A673 (cell line): ENCODE data around the gene NME2. TPM values are rescaled to one million over a fixed set of nuclear protein-coding genes. Genes with fewer than 3 reads are reported as not detected.
A peak's percentile ranks its signal among the peaks of the same experiment; 100 is the strongest.

ENCODE experiments used
- BruUV-seq: library from RNA; stranded (reverse); fragments of 400-500 nt; replicated peaks from 2 replicates; lab custom pipeline; 2021; lab: Mats Ljungman, UMichigan
- CTCF ChIA-PET: fragments of 300-600 bp; sonication (Branson Sonifier 250); formaldehyde crosslinking; loops from one replicate; lab custom pipeline; 2022; ENCODE audit warnings: antibody characterized with exemption; lab: Charles Lee
- POLR2A ChIA-PET: fragments of 300-600 bp; sonication (Branson Sonifier 250); formaldehyde crosslinking; loops from one replicate; lab custom pipeline; 2022; ENCODE audit warnings: antibody characterized with exemption; ENCODE audit not compliant: low non-redundant PET; lab: Charles Lee
- DNase-seq: peaks from one replicate; pipeline ENCODE4 v3.0.0-alpha.2; 2015; ENCODE audit warnings: low spot score
- H3K27ac ChIP-seq: fragments of 200-600 bp; sonication (generic); 2 replicates; pipeline ENCODE4 v1.5.1; 2016; ENCODE audit warnings: mixed run types, low read depth, mild to moderate bottlenecking, mixed read lengths, antibody characterized with exemption, low read length; ENCODE audit not compliant: poor library complexity, severe bottlenecking
- H3K27me3 ChIP-seq: fragments of 200-600 bp; sonication (generic); replicated peaks from 2 replicates; pipeline ENCODE4 v1.6.1; 2017; ENCODE audit warnings: mixed run types, low read depth, mild to moderate bottlenecking, mixed read lengths, antibody characterized with exemption, low read length; ENCODE audit not compliant: insufficient read depth, poor library complexity
- H3K36me3 ChIP-seq: fragments of 200-600 bp; sonication (generic); 2 replicates; pipeline ENCODE4 v1.6.1; 2016; ENCODE audit warnings: mixed run types, mild to moderate bottlenecking, mixed read lengths, antibody characterized with exemption, low read length; ENCODE audit not compliant: insufficient read depth, poor library complexity, severe bottlenecking
- H3K4me1 ChIP-seq: fragments of 200-600 bp; sonication (generic); 2 replicates; pipeline ENCODE4 v1.6.1; 2017; ENCODE audit warnings: mixed run types, mild to moderate bottlenecking, mixed read lengths, antibody characterized with exemption, low read length; ENCODE audit not compliant: insufficient read depth, poor library complexity, severe bottlenecking
- H3K4me3 ChIP-seq: fragments of 200-600 bp; sonication (generic); 2 replicates; pipeline ENCODE4 v1.5.1; 2016; ENCODE audit warnings: low read depth, mixed run types, mild to moderate bottlenecking, mixed read lengths, low read length; ENCODE audit not compliant: poor library complexity, severe bottlenecking
- H3K9me3 ChIP-seq: fragments of 200-600 bp; sonication (generic); 2 replicates; pipeline ENCODE4 v1.6.1; 2016; ENCODE audit warnings: mixed run types, low read depth, mild to moderate bottlenecking, mixed read lengths, antibody characterized with exemption, low read length; ENCODE audit not compliant: poor library complexity, severe bottlenecking
- EZH2 ChIP-seq: fragments of 200-600 bp; sonication (generic); IDR thresholded peaks from 2 replicates; pipeline ENCODE4 v1.6.1; 2017; ENCODE audit warnings: borderline replicate concordance, low read depth, mild to moderate bottlenecking, mixed read lengths, antibody characterized with exemption, low read length; ENCODE audit not compliant: poor library complexity, severe bottlenecking
- intact Hi-C: fragments of 100-400 bp; cut with micrococcal nuclease; formaldehyde crosslinking; loops from one replicate; pipeline ENCODE4 v1.10.0; 2022; ENCODE audit not compliant: unreplicated experiment
- total RNA-seq: library from RNA; stranded (reverse); gene quantifications from 2 replicates; pipeline ENCODE4 v1.2.3, GENCODE V29; 2021
- TF ChIP-seq, protein P1 (sequence below): fragments of 300-800, 200-600 bp; sonication (generic); conservative IDR thresholded peaks from 2 replicates; pipeline ENCODE4 v1.5.1; 2017; ENCODE audit warnings: low read depth, mild to moderate bottlenecking, antibody characterized with exemption, low read length, moderate library complexity, mixed read lengths

Gene NME2
- total RNA-seq, 1 experiment from 2014 or later, result 776 TPM

DNA sequence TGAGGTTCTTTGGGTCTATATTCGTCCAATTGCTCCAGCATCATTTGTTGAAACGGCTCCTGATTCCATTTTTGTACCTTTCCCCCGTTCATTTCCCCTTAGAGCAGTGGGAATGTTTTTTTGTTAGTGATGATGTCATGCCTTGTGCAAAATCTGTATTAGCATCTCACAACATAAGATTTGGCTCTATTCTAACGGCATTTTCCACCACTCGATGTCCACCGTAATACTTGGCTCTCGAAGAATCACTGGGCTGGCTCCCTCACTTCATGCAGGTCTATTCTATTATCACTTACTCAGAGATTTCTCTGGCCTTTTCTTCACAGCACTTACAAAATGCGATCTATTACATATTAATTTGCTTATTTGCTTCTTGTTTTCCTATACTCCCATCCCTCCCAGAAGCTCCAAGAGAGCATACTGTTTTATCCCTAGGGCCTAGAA lies 13.4 kb upstream of the NME2 start:
- TF ChIP-seq, protein P1, sequence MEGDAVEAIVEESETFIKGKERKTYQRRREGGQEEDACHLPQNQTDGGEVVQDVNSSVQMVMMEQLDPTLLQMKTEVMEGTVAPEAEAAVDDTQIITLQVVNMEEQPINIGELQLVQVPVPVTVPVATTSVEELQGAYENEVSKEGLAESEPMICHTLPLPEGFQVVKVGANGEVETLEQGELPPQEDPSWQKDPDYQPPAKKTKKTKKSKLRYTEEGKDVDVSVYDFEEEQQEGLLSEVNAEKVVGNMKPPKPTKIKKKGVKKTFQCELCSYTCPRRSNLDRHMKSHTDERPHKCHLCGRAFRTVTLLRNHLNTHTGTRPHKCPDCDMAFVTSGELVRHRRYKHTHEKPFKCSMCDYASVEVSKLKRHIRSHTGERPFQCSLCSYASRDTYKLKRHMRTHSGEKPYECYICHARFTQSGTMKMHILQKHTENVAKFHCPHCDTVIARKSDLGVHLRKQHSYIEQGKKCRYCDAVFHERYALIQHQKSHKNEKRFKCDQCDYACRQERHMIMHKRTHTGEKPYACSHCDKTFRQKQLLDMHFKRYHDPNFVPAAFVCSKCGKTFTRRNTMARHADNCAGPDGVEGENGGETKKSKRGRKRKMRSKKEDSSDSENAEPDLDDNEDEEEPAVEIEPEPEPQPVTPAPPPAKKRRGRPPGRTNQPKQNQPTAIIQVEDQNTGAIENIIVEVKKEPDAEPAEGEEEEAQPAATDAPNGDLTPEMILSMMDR, result no peak
- no peak for TF ChIP-seq EZH2
- H3K27ac ChIP-seq, result peak overlapping the region; percentile 84

DNA sequence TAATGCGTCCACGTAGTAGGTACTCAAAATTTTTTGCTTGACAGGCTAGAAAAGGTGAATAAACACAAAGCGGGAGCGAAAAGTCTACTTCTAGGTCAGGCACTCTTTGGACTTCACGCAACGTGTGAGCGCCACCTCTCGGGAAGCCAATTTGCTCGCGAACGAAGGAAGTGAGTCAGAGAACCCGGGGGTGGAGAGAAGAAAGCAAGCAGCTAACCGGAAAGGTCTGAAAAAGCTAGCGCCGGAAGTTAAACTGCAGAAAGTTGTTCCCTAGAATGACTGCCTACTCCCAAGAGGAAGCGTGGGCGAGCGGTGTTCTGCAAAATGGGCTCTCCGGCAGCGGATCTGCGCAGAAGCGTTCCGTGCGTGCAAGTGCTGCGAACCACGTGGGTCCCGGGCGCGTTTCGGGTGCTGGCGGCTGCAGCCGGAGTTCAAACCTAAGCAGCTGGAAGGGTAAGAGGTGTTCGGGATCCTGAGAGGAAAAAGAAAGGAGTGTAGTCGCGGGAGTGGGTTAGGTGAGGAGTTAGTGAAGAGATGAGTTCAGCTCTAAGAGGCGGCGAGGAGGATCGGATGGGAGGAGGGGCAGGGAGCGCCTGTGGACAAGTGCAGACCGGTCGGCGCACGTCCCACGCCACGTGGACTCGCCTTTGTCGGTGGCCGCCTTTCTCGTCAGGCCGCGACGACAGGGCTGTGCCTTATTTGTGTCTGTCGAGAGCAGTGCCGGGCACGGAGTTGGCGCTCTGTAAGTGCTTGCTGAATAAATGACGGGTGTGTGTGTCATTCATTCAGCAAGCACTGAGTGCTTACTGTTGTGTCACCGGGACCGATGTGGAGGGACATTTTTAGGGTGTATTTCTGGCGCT lies 12.8 kb upstream of the NME2 start, which contains the start of gene NME1:
Gene NME1 (plus strand): TSS at position 350 of the 863 bp plus-strand sequence. CDS start 2,096 bp downstream, outside the sequence.
- TF ChIP-seq EZH2, result no peak
- TF ChIP-seq, protein P1, result peak; percentile 92
- intact Hi-C loops, result loop anchor here (1.0 to 10.0 kb wide), 6 partner anchors 96 to 439 kb away; partner anchors contain the start of genes LUC7L3 and TOB1
- H3K4me3 ChIP-seq, result peak within 1 kb of the TSS; percentile 62
- BruUV-seq, result no TSS peak
- peak within 1 kb of the TSS; percentile 84 for H3K27ac ChIP-seq
- ChIA-PET CTCF (interaction anchor here (0.5 to 1.2 kb wide), 9 partner anchors 13 to 197 kb away, joined by 3 to 16 read pairs (median 3); partner anchors contain the start of genes NME2 and SPAG9), POLR2A (interaction anchor here (0.6 kb wide), 1 partner anchor 104 kb away, joined by 3 read pairs; no protein-coding TSS in a partner anchor)
- peaks cover 16% of the 10 kb centered on the region for H3K4me1 ChIP-seq
- peak; percentile 100 for DNase-seq
- H3K9me3 ChIP-seq, result no peaks in the 10 kb centered on the region
- peaks cover 27% of the 10 kb centered on the region for H3K36me3 ChIP-seq
- H3K27me3 ChIP-seq, result no peaks in the 10 kb centered on the region

More for the DNA sequence above, 13.4 kb upstream of the NME2 start:
- intact Hi-C loops, result loop anchor here (1.0 to 10.0 kb wide), 6 partner anchors 95 to 438 kb away; partner anchors contain the start of genes LUC7L3 and TOB1
- H3K9me3 ChIP-seq, result no peaks in the 10 kb centered on the region
- CTCF ChIA-PET, result interaction anchor here (0.7 to 1.2 kb wide), 3 partner anchors 13 to 152 kb away, joined by 3 to 11 read pairs (median 3); no protein-coding TSS in a partner anchor
- H3K4me3 ChIP-seq, result peak overlapping the region; percentile 62
- BruUV-seq, result TSS peak; percentile 99
- no peaks in the 10 kb centered on the region for H3K27me3 ChIP-seq
- H3K36me3 ChIP-seq, result peaks cover 21% of the 10 kb centered on the region
- POLR2A ChIA-PET, result no interaction called here
- peaks cover 16% of the 10 kb centered on the region for H3K4me1 ChIP-seq
- DNase-seq, result peak; percentile 48

DNA sequence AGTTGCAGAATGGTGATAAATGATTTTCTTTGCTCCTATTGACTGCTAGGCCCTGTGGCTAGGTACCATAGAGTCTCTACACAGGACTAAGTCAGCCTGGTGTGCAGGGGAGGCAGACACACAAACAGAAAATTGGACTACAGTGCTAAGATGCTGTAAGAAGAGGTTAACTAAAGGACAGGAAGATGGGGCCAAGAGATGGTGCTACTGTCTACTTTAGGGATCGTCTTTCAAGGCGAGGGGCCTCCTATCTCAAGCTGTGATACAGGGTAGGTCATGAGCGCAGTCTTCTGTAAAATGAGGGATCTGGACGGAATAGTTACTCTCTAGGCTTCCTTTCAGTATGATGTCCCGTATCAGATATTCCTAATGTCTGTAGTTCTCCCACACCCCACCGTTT lies 12.0 kb upstream of the NME2 start:
- DNase-seq, result peak; percentile 24
- H3K36me3 ChIP-seq, result peaks cover 35% of the 10 kb centered on the region
- H3K4me1 ChIP-seq, result peaks cover 16% of the 10 kb centered on the region
- H3K27ac ChIP-seq, result peak overlapping the region; percentile 84
- CTCF ChIA-PET, result no interaction called here
- H3K9me3 ChIP-seq, result no peaks in the 10 kb centered on the region
- POLR2A ChIA-PET, result interaction anchor here (0.6 kb wide), 1 partner anchor 28 kb away, joined by 4 read pairs; no protein-coding TSS in a partner anchor
- H3K27me3 ChIP-seq, result no peaks in the 10 kb centered on the region
- TSS peak; percentile 60 for BruUV-seq
- no peak for TF ChIP-seq EZH2
- TF ChIP-seq, protein P1, result no peak
- peak overlapping the region; percentile 62 for H3K4me3 ChIP-seq
- intact Hi-C loops, result loop anchor here (5.0 to 10.0 kb wide), 5 partner anchors 97 to 439 kb away; partner anchors contain the start of genes LUC7L3 and TOB1
